ENCODE measurements around the gene TFAP2A.

TFAP2A gene

GRCh38 chr6:10414756-10415616 lies at the start of gene TFAP2A:
Gene TFAP2A (minus strand): TSS chr6:10415074. CDS start chr6:10414991, 83 bp downstream.
- no peak for DNase-seq

- DNase-seq, result no peak
Measured at GRCh38 chr6:10463491-10464481, 48.9 kb upstream of the TFAP2A start.

GRCh38 chr6:10463040-10463439 lies 48.2 kb upstream of the TFAP2A start:
- DNase-seq, result no peak

DNA sequence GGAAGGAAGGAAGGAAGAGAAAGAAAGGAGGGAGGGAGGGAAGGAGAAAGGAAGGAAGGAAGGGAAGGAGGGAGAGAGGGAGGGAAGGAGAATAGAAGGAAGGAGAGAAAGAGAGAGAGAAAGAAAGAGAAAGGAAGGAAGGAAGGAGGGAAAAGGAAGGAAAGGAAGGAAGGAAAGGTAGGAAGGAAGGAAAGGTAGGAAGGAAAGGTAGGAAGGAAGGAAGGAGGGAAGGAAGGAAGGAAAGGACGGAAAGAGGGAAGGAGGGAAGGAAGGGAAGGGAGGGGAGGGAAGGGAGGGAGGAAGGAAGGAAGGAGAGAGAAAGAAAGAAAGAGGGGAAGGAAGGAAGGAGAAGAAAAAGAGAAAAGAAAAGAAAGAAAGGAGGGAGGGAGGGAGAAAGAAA lies 47.0 kb upstream of the TFAP2A start:
- DNase-seq, result no peak

GRCh38 chr6:10460096-10460495 lies 45.2 kb upstream of the TFAP2A start:
- DNase-seq, result no peak

- DNase-seq, result no peak
Measured at GRCh38 chr6:10458287-10458686, 43.4 kb upstream of the TFAP2A start.

DNA sequence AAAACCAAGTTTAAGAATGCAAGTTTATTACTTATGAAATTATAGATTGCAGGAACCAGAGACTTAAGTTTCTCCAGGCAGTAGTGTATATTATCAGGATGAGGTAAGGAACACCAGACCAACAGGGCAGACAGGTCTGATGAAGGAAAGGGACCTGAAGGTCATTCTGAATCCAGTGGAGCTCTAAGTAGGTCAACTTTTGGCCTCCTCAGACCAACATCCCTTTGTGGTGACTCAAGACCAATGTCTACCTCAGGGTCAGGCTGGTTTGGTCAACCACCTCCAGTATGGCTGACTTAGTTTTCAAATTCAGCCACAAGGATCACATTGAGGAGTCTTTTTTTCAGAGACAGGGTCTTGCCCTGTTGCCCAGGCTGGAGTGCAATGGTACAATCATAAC lies 38.7 kb upstream of the TFAP2A start:
- no peak for DNase-seq

DNA sequence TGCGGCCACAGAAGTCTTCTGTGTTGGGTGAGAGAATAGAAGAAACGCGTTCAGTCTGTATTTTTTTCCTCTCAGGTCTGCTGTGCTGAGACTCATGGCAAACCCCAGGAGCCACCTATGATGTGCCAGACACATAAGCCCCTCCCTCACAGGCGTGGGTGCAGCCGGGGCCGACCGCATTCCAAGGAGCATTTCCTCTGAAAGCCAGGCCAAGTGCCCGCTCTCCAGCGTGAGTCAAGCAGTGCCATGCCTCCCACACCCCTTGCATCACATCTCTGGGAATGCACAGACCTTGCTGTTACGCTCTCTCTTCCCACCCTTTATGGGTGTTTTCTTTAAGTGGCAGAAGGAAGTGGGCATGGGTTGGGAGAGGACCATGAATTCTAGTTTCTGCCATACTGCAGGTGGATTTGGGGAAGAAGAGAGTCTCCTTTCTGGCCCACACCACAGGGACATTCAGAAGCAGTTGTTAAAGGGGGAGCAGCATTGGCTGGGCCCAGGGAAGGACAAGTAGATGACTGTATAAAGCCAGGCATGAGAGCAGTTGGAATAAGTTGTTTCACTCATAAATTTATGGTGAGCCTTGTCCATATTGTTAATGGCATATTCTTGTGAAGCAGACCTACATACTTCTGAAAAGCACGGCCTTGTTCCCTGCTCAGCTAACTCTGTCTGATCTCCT lies 37.1 kb upstream of the TFAP2A start:
- DNase-seq, result no peak

DNA sequence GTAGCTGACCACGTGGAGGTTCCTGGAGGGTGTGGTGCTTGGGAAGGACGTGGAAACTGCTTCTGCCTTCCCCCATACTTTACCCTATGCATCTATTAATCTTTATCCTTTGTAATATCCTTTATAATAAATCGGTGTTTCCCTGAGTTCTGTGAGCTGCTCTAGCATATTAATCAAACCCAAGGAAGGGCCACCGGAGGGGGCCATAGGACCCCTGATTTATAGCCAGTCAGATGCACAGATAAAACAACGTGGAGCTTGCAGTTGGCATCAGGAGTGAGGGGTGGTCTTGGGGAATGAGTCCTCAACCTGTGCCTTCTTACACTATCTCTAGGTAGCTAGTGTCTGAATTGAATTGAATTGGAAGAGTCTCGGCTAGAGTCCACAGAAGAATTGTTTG lies 36.5 kb upstream of the TFAP2A start:
- no peak for DNase-seq

DNA sequence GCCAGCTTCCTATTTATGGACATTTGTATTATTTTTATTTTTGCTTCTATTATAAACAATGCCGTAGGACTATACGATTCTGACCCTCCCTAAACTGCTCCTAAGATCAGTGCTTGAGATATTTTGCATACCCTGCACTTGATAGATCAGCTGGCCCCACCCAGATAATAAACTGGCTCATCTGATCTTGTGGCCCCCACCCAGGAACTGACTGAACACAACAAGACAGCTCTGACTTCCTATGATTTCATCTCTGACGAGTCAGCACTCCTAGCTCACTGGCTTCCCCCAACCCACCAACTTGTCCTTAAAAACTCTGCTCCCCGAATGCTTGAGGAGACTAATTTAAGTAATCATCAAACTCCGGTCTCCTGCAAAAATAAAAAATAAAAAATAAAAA lies 34.9 kb upstream of the TFAP2A start:
- DNase-seq, result no peak

GRCh38 chr6:10448096-10448495 lies 33.2 kb upstream of the TFAP2A start:
- no peak for DNase-seq

DNA sequence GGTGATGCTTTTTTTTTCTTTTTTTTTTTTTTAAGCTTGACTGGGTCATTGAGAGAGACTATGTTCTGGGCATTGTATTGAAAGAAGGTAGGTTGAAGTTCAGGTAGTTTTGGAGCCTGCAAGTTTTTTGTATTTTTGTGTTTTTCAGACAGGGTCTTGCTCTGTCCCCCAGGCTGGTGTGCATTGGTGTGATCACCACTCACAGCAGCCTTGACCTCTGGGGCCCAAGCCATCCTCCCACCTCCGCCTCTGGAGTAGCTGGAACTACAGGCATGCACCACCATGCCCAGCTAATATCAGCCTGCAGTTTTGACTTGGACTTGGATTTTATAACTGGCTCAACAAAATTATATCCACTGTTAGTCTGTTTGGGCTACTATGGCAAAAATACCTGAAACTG lies 31.7 kb upstream of the TFAP2A start:
- no peak for DNase-seq

DNA sequence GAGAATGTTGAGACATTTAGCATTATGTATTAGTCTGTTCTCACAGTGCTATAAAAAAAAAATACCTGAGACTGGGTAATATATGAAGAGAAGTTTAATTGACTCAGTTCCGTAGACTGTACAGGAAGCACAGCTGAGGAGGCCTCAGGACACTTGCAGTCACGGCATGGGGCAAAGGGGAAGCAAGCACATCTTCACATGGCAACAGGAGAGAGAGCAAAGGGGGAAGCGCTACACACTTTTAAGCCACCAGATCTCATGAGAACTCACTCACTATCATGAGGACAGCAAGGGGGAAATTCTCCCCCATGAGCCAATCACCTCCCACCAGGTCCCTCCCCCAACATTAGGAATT lies 26.8 kb upstream of the TFAP2A start:
- DNase-seq, result no peak

GRCh38 chr6:10441004-10441654 lies 26.3 kb upstream of the TFAP2A start:
- DNase-seq, result no peak

GRCh38 chr6:10437891-10438290 lies 23.0 kb upstream of the TFAP2A start:
- no peak for DNase-seq

DNA sequence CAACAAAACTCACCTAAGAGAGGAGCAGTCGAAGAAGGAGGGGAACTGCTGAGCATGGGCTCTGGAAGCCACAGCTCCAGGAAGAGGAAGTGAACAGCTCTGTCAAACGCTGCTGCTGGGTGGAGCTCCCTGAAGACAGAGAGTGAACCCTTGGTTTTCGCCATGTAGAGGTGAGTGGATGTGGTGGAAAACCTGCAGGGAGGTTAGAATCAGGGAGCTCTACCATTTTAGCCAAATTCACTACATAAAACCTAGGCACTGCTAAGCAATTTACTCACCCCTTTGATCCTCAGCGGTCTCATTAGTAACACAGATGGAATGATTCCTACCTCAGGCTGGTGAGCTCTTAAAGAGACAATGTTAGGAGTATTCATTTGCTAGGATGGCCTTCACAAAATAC lies 19.4 kb upstream of the TFAP2A start:
- DNase-seq, result no peak

GRCh38 chr6:10433322-10433721 lies 18.4 kb upstream of the TFAP2A start:
- DNase-seq, result no peak

GRCh38 chr6:10431423-10432164 lies 16.7 kb upstream of the TFAP2A start:
- no peak for DNase-seq

DNA sequence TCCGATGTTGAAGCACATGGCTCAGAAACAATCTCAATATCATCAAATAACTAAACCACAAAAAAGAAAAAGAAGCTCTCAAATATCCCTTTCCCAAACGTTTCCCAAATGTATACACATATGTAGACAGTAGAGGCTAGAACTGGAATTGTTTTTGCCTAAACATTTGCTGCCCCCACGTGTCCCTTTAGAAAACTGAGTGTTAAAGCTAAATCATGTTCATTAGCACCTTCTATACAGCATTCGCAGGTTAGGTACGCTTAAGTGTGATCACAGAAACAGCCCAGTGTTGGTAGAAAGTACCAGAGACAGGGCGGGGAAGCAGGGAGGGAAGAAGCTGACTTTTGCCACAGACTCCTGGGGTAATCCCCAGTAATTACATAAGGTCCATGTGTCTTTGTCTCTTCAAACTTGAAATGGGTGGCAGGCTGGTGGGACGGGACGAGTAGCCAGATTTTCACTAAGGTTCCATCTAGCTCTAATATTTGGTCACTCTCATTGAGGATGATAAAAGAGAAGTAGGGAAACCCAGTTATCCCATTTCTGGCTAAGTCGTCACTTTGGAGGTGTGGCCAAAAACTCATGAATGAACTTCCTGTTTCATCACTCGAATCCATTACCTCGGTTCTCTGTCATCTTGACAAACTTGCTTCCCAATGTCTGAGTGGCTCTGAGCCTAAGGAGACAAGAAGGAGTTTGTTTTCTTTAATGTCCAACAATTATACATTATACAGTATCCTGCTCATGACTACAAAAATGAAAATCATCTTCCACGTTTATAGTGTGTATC lies 15.0 kb upstream of the TFAP2A start:
- no peak for DNase-seq

GRCh38 chr6:10426781-10427279 lies 12.0 kb upstream of the TFAP2A start:
- DNase-seq, result no peak

Measured in SIG-M5 (cell line).